CD4-positive, alpha-beta T cell treated with Interleukin-4 for 4 hours (primary cell): ENCODE data around the gene PPP2R2D.
"Not testable (repeated sequence)": the region's sequence is repeated elsewhere in the genome, so short reads cannot be mapped to it uniquely, and the experiment has no call there.

Source experiments
- DNase-seq: peaks from one replicate; pipeline ENCODE4 v3.0.0-alpha.2; 2020

Gene PPP2R2D

GRCh38 chr10:131930150-131930549, 29.3 kb downstream of the PPP2R2D start:
- DNase-seq, result no peak

- DNase-seq, result no peak
Observed at GRCh38 chr10:131930586-131931330, 29.9 kb downstream of the PPP2R2D start.

DNA sequence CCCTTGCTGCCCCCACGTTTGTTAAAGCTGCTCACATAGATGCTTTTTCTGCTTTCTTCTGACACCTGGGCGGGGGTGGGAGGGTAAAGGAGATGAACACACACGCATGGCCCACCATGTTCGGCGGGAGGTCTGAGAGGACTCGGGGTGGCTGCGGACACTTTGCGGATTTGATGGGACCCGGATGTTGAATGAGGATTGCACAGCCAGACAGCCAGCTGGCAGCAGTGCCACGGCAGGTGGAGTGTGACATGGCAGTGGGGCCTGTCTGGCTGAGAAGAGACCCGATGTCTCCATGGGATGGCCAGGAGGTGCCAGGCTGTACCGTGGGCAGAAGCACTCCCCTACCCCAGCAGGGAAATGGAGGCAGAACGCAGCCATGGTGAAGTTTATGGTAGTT, 31.2 kb downstream of the PPP2R2D start:
- no peak for DNase-seq

DNA sequence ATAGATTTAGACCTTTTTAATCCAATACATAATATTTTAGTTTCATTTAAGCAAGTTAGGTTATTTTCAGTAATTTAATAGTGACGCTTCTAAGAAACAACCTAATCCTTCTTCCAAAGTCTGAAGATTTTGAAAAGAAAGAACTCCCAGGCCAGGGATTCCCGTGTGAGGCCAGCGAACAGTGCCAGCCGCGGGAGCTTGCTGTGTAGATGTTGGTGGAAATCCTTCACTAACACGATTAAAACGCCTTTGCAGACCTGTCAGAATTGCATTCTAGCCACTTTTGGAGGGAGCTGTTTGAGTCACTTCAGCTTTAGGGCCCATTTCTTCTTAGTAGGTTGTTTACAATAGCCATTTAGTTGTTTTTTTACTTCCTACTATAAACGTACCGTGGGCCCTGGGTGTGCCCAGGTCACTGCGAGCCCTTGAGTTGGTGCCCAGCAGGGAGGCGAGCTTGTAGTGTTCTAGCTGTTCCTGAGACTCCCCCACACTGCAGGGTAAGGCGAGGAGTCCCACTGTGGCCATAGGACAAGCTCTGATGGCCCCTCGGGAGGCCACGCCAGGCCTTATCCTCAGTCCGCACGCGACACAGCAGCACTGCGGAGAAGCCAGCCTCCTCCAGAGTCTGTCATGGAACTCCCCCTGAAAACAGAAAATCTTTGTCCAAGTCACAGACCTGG, 32.3 kb downstream of the PPP2R2D start:
- DNase-seq, result no peak

DNA sequence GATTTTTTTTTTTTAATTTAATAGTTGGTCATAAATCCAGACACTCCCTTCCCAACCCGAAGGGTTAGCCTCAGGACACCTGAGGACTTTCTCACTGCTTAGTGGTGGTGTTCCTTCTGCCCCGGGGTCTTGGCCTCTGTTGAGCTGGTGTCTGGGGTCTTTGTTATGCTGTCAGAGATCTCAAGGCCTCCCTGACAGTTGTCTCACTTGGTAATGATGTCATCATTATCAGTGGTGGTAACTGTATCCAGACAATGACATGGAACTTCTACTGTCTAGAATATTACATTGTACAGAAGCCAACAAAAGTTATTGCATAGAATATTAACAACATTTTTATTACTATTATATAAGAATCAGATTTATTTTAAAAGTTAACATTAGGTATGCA, 32.9 kb downstream of the PPP2R2D start:
- no peak for DNase-seq

- DNase-seq, result no peak
Observed at GRCh38 chr10:131934769-131935168, 34.0 kb downstream of the PPP2R2D start.

GRCh38 chr10:131935260-131935659, 34.5 kb downstream of the PPP2R2D start:
- DNase-seq, result no peak

DNA sequence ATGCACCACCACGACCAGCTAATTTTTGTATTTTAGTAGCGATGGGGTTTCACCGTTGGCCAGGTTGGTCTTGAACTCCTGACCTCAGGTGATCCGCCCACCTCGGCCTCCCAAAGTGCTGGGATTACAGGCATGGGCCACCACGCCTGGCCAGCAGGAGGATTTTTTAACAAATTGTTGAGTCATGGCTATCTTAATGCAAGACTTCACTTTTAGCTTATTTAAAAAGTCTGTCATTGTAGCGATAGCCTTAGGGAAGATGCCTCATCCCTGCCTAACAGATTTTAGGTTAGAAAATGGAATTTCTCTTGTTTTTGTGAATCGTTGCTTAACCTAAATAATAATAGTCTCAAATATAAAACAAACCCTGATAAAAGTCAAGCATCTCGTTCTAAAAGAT, 35.5 kb downstream of the PPP2R2D start:
- no peak for DNase-seq

- DNase-seq, result no peak
Observed at GRCh38 chr10:131936736-131937135, 35.9 kb downstream of the PPP2R2D start.

DNA sequence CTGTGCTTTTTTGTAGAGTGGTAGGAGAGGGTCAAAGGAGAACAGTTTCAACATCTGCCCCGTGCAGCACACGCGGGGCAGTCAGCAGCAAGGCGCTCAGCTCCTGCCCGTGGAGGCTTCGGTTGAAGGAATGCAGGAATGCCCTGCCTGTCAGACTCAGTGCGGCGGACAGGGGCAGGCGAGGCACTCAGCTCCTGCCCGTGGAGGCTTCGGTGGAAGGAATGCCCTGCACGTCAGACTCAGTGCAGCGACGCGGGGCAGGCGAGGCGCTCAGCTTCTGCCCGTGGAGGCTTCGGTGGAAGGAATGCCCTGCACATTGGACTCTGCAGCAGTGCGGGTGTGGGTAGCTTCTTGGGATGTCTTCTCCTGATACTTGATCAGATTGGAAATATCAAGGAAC, 37.0 kb downstream of the PPP2R2D start:
- no peak for DNase-seq

DNA sequence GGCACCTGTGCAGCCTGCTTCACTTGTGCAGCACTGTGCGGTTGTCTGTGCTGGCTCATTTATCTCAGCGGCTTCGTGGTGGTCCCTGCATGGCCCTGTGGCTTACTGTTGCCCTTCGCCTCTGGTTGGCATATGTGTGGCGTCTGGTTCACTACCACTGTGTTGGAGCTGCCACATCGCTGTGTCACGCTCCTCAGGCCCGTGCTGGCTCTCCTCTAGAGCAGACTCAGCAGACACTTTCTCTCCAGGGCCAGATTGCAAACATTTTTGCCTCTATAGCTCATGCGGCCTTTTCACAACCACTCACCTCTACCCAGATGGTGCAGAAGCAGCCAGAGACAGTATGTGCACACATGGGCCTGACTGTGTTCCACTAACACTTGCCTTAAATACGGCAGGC, 37.9 kb downstream of the PPP2R2D start:
- no peak for DNase-seq

GRCh38 chr10:131942455-131942854, 41.6 kb downstream of the PPP2R2D start:
- no peak for DNase-seq

- peak; percentile 10 for DNase-seq
Observed at GRCh38 chr10:131943021-131943814, 42.4 kb downstream of the PPP2R2D start.

GRCh38 chr10:131944412-131944811, 43.6 kb downstream of the PPP2R2D start:
- no peak for DNase-seq

DNA sequence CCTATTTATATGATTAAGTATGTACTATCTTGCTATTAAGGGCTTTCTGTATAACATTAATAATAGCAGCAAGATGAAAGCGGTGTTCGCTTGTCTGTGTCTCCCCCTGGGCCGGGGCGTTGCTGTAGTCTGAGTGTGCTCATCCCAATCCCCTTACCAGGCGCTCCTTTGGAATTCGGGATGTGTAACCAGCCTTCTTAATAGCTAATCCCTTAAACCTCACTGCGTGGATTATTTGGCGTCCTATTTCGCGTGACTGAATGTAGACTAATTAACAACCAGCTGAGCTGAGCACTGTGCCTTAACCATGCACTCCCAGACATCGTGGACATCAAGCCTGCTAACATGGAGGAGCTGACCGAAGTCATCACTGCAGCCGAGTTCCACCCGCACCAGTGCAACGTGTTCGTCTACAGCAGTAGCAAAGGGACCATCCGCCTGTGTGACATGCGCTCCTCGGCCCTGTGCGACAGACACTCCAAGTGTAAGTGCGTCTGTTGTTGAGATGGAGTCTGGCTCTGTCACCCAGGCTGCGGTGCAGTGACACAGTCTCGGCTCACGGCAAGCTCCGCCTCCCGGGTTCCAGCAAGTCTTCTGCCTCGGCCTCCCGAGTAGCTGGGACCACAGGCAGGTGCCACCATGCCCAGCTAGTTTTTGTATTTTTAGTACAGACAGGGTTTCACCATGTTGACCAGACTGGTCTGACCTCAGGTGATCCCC, 44.3 kb downstream of the PPP2R2D start:
- DNase-seq, result no peak

- DNase-seq, result no peak
Observed at GRCh38 chr10:131946321-131946751, 45.5 kb downstream of the PPP2R2D start.

DNA sequence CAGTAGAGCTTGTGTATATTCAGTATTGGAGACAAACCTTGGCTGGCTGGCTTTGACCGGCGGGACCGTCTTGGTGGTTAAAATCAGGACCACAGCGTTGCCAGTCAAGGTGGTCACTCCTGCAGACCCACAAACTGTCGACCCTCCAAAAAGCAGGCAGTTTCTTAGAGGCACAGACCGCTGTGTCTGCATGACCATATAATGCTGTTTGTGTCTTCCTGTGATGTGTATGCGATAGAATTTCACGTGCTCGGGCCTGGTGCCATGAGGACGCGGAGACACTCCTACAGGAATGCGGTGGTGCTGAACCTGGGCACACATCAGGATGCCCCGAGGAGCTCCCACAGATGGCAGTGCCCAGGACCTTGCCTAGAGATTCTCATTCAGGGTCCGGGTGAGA, 46.1 kb downstream of the PPP2R2D start:
- no peak for DNase-seq

DNA sequence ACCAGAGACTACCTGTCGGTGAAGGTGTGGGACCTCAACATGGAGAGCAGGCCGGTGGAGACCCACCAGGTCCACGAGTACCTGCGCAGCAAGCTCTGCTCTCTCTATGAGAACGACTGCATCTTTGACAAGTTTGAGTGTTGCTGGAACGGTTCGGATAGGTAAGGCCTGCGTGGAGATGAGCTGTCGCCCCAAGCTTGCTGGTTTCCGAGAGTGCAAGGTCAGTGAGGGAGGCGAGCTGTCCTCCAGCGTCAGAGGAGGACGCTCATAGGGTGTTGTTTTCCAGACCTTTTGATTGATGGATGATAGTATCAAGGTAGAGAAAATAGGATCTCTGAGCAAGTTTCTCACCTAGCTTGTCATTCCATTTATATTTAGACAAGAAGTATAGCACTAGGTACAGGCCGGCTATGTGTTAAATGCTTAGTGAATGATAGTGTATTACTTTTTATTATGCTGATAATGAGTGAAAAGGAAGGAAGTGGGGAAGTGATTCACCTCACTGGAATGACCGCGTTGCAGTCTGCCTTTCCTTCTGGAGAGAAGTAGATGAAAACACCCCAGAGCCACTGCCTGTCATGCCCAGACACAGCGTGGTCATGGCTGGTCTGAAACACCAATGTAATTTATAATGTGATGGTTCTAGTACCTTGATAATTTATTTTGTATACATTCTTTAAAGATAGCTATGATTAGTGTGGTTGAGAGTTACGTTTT, 47.0 kb downstream of the PPP2R2D start:
- DNase-seq, result no peak

DNA sequence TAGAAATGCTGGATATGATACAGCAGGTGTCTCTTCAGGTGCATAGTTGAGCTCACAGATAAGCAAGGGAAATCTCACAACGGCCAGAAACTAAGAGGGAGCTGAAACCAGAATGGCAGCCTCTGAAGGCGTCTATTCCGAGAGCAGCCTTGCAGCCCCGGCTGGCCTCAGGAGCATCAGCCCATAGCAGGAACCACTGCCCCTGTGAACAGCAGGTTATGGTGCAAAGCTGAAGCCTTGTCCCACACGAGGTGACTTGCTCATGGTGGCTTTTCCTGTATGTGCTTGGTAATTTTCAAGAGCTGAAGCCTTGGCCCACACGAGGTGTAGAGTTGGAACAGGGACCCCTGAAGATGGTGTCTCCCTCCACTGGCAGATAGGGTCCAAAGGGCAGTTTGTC, 47.7 kb downstream of the PPP2R2D start:
- DNase-seq, result no peak

DNA sequence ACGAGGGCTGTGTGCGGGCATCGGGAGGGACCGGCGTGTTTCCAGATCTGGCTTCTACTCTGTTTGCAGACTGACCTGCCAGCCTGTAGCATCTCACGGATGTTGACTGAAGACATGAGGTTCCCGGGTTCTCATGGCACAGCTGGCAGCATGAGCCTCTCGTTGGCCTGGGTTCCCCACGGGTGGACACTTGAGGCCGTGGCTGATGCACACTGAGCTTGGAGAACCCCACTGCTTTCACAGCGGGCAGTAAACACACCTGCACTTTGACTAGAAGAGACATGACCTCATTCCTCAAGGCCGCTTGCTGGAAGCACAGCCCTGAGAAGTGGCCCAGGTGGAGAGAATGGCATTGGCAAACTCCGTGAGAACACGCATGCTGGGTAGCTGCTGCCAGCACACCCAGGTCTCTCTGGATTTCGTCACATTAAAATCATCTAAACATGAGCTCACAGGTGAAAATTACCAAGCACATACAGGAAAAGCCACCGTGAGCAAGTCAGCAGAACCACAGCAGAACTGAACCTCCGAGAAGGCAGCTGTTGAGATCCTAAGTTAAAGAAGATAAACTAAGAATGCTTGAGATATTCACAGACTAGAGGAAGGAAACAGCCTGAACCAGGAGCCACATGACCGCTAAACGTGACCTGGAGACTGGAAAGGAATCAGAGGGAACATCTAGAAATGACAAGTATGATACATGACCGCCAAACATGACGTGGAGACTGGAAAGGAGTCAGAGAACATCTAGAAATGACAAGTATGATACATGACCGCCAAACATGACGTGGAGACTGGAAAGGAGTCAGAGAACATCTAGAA, 48.4 kb downstream of the PPP2R2D start:
- no peak for DNase-seq

DNA sequence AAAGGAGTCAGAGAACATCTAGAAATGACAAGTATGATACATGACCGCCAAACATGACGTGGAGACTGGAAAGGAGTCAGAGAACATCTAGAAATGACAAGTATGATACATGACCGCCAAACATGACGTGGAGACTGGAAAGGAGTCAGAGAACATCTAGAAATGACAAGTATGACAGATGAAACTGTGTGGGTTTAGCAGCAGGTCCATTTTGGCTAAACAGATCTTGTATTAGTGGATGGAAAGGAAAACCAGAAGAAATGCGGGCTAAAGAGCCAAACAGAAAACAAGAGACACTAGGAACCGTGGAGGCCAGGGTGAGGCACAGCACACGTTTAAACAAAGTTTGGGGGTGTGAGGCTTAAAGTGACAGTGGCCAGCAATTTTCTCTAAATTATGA, 49.1 kb downstream of the PPP2R2D start:
- not testable (repeated sequence) for DNase-seq
